Mucosa of stomach (tissue), 1 donor: ENCODE data around the gene PRR15L.
"Not testable (repeated sequence)": the region's sequence is repeated elsewhere in the genome, so short reads cannot be mapped to it uniquely, and the experiment has no call there.

Source experiments
- H3K27me3 ChIP-seq: one replicate; pipeline ENCODE4 v1.7.0; 2013; ENCODE audit warnings: mild to moderate bottlenecking, low read length; ENCODE audit not compliant: control insufficient read depth, insufficient read depth
- H3K36me3 ChIP-seq: one replicate; pipeline ENCODE4 v1.7.0; 2013; ENCODE audit warnings: low read length; ENCODE audit not compliant: control insufficient read depth, insufficient read depth
- H3K4me1 ChIP-seq: one replicate; pipeline ENCODE4 v1.7.0; 2013; ENCODE audit warnings: mild to moderate bottlenecking, low read length; ENCODE audit not compliant: control insufficient read depth, insufficient read depth
- H3K4me3 ChIP-seq: one replicate; pipeline ENCODE4 v1.7.0; 2013; ENCODE audit warnings: low read length
- H3K9ac ChIP-seq: one replicate; pipeline ENCODE4 v1.7.0; 2013; ENCODE audit warnings: mild to moderate bottlenecking, low read length, moderate library complexity
- H3K9me3 ChIP-seq: one replicate; pipeline ENCODE4 v1.7.0; 2013; ENCODE audit warnings: mild to moderate bottlenecking, low read length, moderate library complexity; ENCODE audit not compliant: control insufficient read depth
- donor health status: Pancreatic carcinoma.

The PRR15L gene, protein sequence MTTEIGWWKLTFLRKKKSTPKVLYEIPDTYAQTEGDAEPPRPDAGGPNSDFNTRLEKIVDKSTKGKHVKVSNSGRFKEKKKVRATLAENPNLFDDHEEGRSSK

DNA sequence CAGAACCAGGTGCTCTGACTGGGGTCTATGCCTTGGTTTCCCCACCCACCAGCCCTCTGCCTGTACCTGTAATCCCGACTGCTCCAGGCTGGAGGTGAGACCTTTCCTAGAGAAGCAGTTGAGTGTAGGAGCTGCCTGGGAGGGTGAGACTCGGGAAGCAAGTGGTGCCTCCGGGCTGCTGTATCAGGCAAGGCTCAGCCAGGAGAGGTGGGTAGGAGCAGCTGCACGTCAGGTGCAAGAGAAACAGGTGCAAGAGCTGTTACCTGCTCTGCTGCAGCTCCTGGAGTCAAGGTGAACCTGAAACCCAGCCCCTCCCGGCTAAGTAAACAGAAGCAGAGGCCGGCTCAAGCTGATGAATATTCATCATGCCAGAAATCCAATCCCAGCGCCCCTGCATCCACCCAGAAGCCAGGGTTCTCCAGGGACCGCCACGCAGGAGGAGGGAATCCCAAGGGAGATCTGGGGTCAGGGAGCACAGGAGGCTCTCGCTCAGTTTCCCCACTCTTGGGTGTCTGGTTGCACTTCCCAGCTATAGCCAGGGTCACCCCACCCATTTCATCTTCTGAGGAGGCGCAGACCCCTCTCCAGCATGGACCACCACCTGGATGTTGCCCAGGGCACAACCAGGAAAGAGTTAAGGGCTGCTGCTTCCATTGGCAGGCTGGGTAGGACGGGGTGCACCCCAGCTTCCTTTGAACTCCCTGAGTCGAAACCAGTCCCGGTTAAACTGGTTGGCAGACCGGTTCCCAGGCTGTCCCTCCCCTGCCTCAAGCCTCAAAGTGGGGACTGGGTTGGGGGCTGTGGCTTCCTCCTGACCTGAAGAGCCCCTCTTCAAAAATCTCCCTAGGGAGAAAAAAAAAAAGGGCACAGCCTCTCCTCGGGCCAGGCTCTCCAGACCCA is at the start of gene PRR15L:
Gene PRR15L, minus strand, starts transcription at position 293 of the 900 bp plus-strand sequence. CDS start 4,649 bp downstream, outside the sequence.
- Histone ChIP-seq H3K4me3 (peak within 1 kb of the TSS; percentile 56), H3K9ac (peak within 1 kb of the TSS; percentile 84), H3K9me3 (no peaks in the 10 kb centered on the region)

DNA sequence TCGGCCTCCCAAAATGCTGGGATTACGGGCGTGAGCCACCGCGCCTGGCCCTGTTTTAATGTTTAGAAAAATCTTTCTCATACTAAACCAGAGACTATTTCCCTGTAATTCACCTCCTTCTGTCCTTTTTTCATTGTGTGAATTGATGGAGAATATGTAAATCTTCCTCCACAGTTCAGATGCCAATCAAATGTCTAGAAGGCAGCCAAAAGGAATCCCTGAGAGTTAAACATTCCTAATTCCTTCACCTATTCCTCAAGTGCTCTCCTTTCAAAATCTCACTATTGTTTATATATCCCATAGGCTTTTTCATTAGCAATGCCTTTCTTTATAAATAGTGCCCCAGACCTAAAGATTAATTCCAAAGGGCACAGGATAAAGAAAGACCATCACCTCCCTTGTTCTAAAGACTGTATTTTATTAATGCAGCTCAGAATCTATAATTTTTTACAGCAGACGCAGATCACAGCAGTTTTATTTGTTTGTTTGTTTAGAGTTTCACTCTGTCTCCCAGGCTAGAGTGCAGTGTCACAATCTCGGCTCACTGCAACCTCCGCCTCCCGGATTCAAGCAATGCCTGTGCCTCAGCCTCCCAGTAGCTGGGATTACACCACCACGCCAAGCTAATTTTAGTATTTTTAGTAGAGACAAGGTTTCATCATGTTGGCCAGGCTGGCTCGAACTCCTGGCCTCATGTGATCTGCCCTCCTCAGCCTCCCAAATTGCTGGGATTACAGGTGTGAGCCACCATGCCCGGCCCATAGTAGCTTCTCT is 49.4 kb upstream of the PRR15L start:
- no peak overlapping the region for H3K9ac ChIP-seq
- H3K36me3 ChIP-seq, result no peaks in the 10 kb centered on the region
- no peaks in the 10 kb centered on the region for H3K9me3 ChIP-seq
- peaks cover 14% of the 10 kb centered on the region for H3K27me3 ChIP-seq
- peaks cover 20% of the 10 kb centered on the region for H3K4me1 ChIP-seq
- no peak overlapping the region for H3K4me3 ChIP-seq

More for the DNA sequence above, at the start of gene PRR15L:
- Histone ChIP-seq H3K27me3 (no peaks in the 10 kb centered on the region), H3K36me3 (no peaks in the 10 kb centered on the region), H3K4me1 (peaks cover 55% of the 10 kb centered on the region)

DNA sequence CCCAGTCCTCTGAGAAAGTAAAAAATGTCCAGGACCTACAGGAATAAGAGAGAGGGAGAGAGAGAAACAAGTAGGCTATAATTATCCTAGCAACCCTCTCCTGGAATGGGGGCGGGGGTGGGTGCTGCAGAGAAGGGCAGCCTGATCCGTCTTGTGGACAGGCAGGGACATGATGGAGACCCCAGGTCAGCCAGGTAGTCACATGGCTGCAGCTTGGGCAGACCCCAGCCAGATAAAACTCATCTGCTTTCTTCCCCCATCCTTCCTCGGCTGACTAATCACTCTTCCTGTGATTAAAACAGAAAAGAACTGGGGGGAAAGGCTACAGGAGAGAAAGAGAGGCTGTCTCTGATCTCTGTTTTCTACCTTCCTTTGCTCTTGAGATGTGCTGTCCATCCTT is 47.3 kb upstream of the PRR15L start:
- Histone ChIP-seq H3K4me3 (no peak overlapping the region), H3K36me3 (no peaks in the 10 kb centered on the region), H3K27me3 (peaks cover 5% of the 10 kb centered on the region), H3K9ac (no peak overlapping the region), H3K9me3 (no peaks in the 10 kb centered on the region), H3K4me1 (peaks cover 12% of the 10 kb centered on the region)

DNA sequence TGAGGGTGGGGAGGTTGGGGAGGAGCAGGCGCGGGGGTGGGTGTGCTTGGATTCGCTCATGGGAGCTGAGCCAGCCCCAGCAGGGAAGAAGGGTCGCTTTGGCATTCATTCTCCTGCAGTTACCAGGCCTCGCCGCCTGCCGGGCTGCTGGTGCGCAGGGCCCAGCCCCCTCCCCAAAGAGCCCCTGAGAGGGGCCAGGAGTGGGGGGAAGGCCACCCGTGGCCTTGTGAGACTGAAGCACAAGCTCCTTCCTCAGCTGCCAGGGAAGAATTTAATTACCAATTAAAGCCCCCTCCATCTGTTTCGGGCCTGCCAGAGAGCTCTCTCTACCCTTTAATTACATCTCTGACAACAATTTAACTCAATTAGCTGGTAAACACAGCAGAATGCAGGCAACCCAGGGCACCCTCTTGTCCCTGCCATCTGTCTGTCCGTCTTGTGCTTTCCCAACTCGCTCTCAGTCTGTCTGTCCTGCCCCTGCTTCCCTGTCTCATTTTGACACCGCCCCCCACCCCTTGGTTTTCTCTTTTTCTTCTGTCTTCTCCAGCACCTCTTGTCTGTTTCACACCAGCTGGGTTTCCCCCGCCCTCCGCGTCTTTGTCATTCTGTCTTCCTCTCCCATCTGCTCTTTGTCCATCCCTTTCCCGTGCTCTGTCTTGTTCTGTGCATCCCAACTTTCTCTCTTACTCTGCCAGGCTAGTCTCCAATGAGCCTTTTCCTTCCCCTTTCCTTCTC is 45.9 kb upstream of the PRR15L start:
- peaks cover 5% of the 10 kb centered on the region for H3K27me3 ChIP-seq
- peaks cover 12% of the 10 kb centered on the region for H3K4me1 ChIP-seq
- no peaks in the 10 kb centered on the region for H3K9me3 ChIP-seq
- H3K4me3 ChIP-seq, result no peak overlapping the region
- H3K36me3 ChIP-seq, result no peaks in the 10 kb centered on the region
- H3K9ac ChIP-seq, result no peak overlapping the region

DNA sequence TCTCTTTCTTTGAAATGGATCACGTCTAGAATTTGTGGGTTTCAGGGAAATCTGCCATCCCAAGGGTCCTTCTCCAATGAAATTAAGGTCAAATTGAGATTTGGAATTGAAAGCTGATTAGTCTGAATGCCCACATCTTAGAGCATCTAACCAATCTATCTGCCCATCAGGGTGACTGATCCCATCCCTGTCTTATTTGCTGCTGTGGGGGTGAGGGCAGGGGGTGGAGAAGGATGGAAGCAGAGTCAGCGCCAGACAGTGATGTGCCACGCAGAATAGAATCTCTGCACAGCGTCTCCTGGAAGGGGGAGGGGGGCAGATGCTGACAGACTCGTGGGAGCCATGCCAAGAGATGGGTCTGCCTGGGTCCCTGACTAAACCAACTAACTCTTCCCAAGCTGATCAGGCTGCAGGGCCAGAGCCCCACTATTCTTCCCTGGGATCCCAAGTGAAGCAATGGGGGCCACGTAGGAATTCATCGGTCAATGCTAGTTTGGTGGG is 45.3 kb upstream of the PRR15L start:
- Histone ChIP-seq H3K36me3 (no peaks in the 10 kb centered on the region), H3K4me1 (peaks cover 12% of the 10 kb centered on the region), H3K9ac (no peak overlapping the region), H3K4me3 (no peak overlapping the region), H3K27me3 (peaks cover 5% of the 10 kb centered on the region), H3K9me3 (no peaks in the 10 kb centered on the region)

DNA sequence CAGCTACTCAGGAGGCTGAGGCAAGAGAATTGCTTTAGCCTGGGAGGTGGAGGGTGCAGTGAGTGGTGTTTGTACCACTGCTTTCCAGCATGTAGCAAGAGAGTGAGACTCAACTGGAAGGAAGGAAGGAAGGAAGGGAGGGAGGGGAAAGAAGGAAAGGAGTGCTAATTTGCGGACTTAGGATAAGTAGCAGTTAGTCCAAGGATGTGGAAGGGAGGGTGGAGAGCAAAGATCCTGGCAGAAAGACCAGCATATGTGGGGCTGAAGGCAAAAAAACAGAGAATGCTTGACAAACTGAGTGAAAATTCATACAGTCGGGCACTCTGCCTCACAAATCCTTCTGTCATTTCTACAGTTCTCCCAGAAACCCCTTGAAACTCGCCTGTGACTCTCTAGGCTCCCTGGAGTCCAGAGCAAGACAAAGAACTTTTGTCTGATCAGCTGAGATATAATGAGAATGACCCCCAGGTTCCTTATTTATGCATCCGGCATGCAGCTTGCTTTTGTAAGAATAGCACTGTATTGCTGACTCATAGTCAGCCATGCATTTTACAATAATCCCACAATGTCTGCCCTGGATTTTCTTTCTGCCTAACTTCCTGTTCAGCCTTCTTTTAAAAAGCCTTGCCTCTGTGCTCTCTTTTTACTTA is 44.7 kb upstream of the PRR15L start:
- Histone ChIP-seq H3K36me3 (no peaks in the 10 kb centered on the region), H3K4me1 (peaks cover 12% of the 10 kb centered on the region), H3K4me3 (no peak overlapping the region), H3K27me3 (peaks cover 5% of the 10 kb centered on the region), H3K9ac (no peak overlapping the region), H3K9me3 (no peaks in the 10 kb centered on the region)

DNA sequence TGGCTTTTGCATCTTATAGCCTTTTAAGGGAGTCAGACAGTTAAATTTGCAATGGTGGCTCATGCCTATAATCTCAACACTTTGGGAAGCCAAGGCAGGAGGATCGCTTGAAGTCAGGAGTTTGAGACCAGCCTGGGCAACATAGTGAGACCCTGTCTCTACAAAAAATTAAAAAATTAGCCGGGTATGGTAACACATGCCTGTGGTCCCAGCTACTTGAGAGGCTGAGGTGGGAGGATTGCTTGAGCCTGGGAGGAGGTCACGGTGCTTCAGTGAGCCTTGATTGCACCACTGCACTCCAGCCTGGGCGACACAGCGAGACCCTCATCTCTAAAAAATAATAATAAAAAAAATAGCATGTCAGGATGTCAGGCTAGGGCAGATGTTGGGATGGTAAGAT is 44.0 kb upstream of the PRR15L start:
- H3K4me1 ChIP-seq, result peaks cover 12% of the 10 kb centered on the region
- not testable (repeated sequence) for H3K36me3 ChIP-seq, H3K27me3 ChIP-seq, H3K4me3 ChIP-seq, H3K9me3 ChIP-seq, H3K9ac ChIP-seq

DNA sequence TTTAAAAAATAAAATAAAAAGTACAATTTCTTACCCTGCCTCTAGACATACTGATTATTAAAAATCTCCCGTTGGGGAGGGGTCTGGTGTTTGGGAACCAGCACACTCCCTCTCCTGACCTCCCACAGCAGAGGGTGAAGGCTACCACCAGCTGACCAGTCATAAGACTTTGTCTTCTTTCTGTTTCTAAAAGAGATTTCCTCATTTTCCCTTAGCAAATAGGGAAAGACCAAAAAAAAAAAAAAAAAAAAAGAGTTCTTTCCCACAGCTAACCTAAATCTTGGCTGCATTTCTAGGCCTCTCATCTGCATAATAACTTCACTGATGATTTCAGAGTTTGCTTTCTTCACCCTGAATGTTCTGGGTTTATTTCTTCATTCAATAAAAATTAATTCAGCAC is 43.5 kb upstream of the PRR15L start:
- Histone ChIP-seq H3K4me3 (no peak overlapping the region), H3K4me1 (peaks cover 12% of the 10 kb centered on the region), H3K9me3 (no peaks in the 10 kb centered on the region), H3K36me3 (no peaks in the 10 kb centered on the region), H3K27me3 (peaks cover 5% of the 10 kb centered on the region), H3K9ac (no peak overlapping the region)

DNA sequence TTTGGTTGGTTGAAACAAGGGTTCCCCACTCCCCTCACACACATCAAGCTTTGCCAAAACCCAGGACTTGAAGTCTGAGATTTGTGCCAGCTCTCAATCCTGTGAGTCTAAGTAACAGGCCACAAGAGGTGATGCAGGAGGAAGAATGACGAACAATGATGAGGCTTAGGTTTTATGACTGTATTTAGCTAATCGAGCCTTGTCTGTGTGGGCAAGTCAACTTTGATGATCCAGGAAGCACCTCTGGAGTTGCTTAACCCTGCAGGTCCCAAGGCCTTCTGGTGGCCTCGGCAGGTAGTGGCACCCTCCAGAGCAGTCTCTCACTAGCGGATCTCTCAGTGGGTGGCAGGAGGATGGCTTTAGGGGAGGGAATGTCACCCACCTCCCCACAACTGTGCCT is 41.9 kb upstream of the PRR15L start:
- peaks cover 12% of the 10 kb centered on the region for H3K4me1 ChIP-seq
- no peaks in the 10 kb centered on the region for H3K27me3 ChIP-seq
- H3K9ac ChIP-seq, result no peak overlapping the region
- no peak overlapping the region for H3K4me3 ChIP-seq
- no peaks in the 10 kb centered on the region for H3K9me3 ChIP-seq
- no peaks in the 10 kb centered on the region for H3K36me3 ChIP-seq

DNA sequence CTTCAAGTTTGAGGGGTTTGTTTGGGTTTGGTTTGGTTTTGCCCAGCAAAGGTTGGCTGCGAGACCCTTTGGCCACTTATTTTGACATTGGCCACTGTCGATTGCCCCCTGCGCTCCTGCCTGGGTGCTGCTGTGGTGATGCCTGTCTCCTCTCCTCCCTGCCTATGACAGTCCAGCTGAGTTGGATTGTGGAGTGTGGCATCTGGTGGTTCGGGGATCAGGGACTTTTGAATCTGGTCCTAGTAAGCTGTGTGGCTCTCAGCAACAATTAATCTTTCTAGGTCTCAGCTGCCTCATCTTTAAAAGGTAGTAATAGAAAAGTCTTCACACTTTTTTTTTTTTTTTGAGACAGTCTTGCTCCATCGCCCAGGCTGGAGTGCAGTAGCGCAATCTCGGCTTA is 40.4 kb upstream of the PRR15L start:
- Histone ChIP-seq H3K4me1 (peaks cover 9% of the 10 kb centered on the region), H3K4me3 (no peak overlapping the region), H3K36me3 (no peaks in the 10 kb centered on the region), H3K9ac (no peak overlapping the region), H3K9me3 (no peaks in the 10 kb centered on the region), H3K27me3 (no peaks in the 10 kb centered on the region)

DNA sequence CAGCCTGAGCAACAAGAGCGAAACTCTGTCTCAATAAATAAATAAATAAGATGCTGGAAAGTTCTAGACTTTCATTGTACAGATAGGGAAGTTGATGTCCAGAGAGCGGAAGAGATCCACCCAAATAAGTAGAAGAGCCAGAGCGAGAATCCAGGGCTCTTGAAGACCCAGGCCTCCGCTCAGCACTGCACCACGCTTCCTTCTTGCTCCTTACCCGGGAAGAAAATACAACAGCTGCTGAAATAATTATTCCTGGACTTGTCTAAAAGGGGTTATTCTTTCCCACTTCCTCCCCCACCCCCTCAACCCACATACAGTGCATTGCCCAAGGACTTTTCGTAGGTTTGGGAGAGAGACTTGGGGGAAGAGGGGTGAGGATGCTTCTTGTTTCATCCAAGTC is 39.9 kb upstream of the PRR15L start:
- Histone ChIP-seq H3K36me3 (no peaks in the 10 kb centered on the region), H3K9me3 (no peaks in the 10 kb centered on the region), H3K9ac (no peak overlapping the region), H3K4me1 (peaks cover 5% of the 10 kb centered on the region), H3K4me3 (no peak overlapping the region), H3K27me3 (no peaks in the 10 kb centered on the region)
